DOHH2 (cell line): ENCODE data around the gene HHAT.

Experiments
- EZH2phosphoT487 ChIP-seq: fragments of 200-600 bp; sonication (generic); IDR thresholded peaks from 2 replicates; pipeline ENCODE4 v1.6.1; 2017; ENCODE audit warnings: borderline replicate concordance, mild to moderate bottlenecking, antibody characterized with exemption, low read length, moderate library complexity, mixed read lengths
- TF ChIP-seq, protein P1 (sequence below): fragments of 200-600 bp; sonication (generic); IDR thresholded peaks from one replicate; pipeline ENCODE4 v1.5.1; 2014; ENCODE audit warnings: antibody characterized with exemption, mild to moderate bottlenecking, low read depth, low read length; ENCODE audit not compliant: poor library complexity, severe bottlenecking

- TF ChIP-seq, protein P1, sequence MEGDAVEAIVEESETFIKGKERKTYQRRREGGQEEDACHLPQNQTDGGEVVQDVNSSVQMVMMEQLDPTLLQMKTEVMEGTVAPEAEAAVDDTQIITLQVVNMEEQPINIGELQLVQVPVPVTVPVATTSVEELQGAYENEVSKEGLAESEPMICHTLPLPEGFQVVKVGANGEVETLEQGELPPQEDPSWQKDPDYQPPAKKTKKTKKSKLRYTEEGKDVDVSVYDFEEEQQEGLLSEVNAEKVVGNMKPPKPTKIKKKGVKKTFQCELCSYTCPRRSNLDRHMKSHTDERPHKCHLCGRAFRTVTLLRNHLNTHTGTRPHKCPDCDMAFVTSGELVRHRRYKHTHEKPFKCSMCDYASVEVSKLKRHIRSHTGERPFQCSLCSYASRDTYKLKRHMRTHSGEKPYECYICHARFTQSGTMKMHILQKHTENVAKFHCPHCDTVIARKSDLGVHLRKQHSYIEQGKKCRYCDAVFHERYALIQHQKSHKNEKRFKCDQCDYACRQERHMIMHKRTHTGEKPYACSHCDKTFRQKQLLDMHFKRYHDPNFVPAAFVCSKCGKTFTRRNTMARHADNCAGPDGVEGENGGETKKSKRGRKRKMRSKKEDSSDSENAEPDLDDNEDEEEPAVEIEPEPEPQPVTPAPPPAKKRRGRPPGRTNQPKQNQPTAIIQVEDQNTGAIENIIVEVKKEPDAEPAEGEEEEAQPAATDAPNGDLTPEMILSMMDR, result no peak
- no peak for TF ChIP-seq EZH2phosphoT487
These were observed 25.3 kb upstream of the HHAT start for GRCh38 chr1:210303391-210303790.
